ENCODE data around the gene STON2. TPM values are rescaled to one million over a fixed set of nuclear protein-coding genes. Genes with fewer than 3 reads are reported as not detected.

Gene STON2
- total and polyA plus RNA-seq, 2 of the 8 experiments (the other 6 are each of a cell fraction or from before 2014, with no cell fraction given) = 8.9 to 50.0 TPM

DNA sequence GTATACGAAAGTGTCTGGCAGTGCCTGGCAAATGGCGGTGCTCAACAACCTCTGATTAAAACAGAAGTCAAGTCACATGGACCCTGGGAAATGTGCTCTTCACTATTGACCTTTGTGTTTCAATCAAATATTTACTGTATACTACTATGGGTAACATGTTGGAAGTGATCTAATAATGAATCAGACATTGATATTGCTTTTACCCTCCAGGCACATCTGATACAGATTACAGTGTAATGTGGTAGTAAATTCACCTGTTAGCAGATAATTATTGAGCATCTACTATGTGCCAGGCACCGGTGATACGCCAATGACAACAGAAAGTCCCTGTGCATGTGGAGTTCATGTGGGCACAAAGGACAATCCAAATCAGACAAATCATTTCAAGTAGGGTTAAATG, 63.1 kb downstream of the STON2 start (continued):
- no peak for TF ChIP-seq RFX5 (IDR thresholded peaks at IDR 0.05; ENCODE audit: borderline replicate concordance, low read depth, low read length)
- no peak for TF ChIP-seq EP300 (IDR thresholded peaks at IDR 0.05; ENCODE audit: borderline replicate concordance in 1 of 2, low read depth in 2 of 2, low read length in 2 of 2)
- TF ChIP-seq, protein P1, sequence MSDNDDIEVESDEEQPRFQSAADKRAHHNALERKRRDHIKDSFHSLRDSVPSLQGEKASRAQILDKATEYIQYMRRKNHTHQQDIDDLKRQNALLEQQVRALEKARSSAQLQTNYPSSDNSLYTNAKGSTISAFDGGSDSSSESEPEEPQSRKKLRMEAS (IDR thresholded peaks at IDR 0.05) = no peak
- no peak for TF ChIP-seq KDM5A (IDR thresholded peaks at IDR 0.05; ENCODE audit: low read length)

Measured in H1 (cell line).